Mucosa of descending colon (tissue), 3 donors: ENCODE results near the gene LRP1B. TPM values are rescaled to one million over a fixed set of nuclear protein-coding genes. Genes with fewer than 3 reads are reported as not detected.

ENCODE experiments used
- ATAC-seq: fragments of 200-7000 bp; cut with Tn5 transposase; one replicate; pipeline ENCODE4 v1.9.1; 2020; ENCODE audit warnings: mild to moderate bottlenecking, moderate library complexity
- DNase-seq, 3 donors: peaks; one replicate each; pipeline ENCODE4 v3.0.0-alpha.2; 2020
- H3K36me3 ChIP-seq: fragments of 200-600 bp; one replicate; pipeline ENCODE4 v1.8.0; 2021; ENCODE audit warnings: low read depth, mild to moderate bottlenecking
- H3K4me1 ChIP-seq: fragments of 200-600 bp; one replicate; pipeline ENCODE4 v1.8.0; 2021; ENCODE audit warnings: low read depth, mild to moderate bottlenecking
- H3K4me3 ChIP-seq: fragments of 200-600 bp; one replicate; pipeline ENCODE4 v1.8.0; 2021; ENCODE audit warnings: mild to moderate bottlenecking
- H3K9me3 ChIP-seq: fragments of 200-600 bp; one replicate; pipeline ENCODE4 v1.8.0; 2021; ENCODE audit warnings: mild to moderate bottlenecking
- intact Hi-C, 2 donors: fragments of 100-400 bp; cut with DNase I in 1 of 2; cut with micrococcal nuclease in 1 of 2; formaldehyde crosslinking; loops; one replicate each; pipeline versions ENCODE4 v1.11.0 to v1.11.1; 2022; cut with DNase I, micrococcal nuclease
- total RNA-seq, 3 donors: library from RNA; stranded (reverse); fragmentation: NEBNext Ultra II Directional in 2 of 3; extraction: Animal tissue kit (Norgen Biotek cat#: 25700) in 2 of 3; gene quantifications; one replicate each; pipeline versions ENCODE4 v1.2.1 to v1.2.4, GENCODE V29; 2021 to 2023
- TF ChIP-seq, protein P1 (sequence below): fragments of 200-600 bp; IDR thresholded peaks from one replicate; pipeline ENCODE4 v1.8.0; 2022; ENCODE audit warnings: antibody characterized with exemption, mild to moderate bottlenecking
- donor health status: DM: no; HTN: no; CAD: no; lungs with moderate emphysema.
- donor health status: DM: no; HTN: no; CAD: no.
- donor health status: DM: no; HTN: yes; CAD: no.

Gene LRP1B
- total RNA-seq, 3 donors from 2014 or later = 0.12 to 1.6 (median 0.20) TPM

DNA sequence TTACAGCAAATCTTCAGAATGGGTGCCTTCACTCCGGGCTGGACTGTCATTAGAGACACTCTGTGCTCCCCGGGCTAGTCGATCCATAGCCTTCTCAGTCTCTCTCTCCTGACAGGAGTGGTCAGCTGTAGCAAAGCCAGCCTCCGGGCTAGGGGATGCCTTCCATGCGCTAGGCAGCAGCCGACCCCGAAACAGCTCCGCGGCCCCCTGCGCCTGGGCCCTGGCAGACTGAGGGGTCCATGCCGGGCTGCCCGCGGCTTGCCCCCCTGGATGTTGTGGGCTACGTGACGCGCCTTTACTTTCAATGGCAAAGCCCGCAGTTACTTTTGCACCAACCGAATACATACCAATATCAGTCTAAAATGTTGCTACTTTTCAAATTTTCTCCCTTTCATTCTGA lies 1447.2 kb downstream of the LRP1B start:
- TF ChIP-seq, protein P1, sequence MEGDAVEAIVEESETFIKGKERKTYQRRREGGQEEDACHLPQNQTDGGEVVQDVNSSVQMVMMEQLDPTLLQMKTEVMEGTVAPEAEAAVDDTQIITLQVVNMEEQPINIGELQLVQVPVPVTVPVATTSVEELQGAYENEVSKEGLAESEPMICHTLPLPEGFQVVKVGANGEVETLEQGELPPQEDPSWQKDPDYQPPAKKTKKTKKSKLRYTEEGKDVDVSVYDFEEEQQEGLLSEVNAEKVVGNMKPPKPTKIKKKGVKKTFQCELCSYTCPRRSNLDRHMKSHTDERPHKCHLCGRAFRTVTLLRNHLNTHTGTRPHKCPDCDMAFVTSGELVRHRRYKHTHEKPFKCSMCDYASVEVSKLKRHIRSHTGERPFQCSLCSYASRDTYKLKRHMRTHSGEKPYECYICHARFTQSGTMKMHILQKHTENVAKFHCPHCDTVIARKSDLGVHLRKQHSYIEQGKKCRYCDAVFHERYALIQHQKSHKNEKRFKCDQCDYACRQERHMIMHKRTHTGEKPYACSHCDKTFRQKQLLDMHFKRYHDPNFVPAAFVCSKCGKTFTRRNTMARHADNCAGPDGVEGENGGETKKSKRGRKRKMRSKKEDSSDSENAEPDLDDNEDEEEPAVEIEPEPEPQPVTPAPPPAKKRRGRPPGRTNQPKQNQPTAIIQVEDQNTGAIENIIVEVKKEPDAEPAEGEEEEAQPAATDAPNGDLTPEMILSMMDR = no peak
- H3K9me3 ChIP-seq = no peaks in the 10 kb centered on the region
- no peak for DNase-seq
- H3K4me3 ChIP-seq = no peak overlapping the region
- no peaks in the 10 kb centered on the region for H3K4me1 ChIP-seq
- ATAC-seq = no peak
- H3K36me3 ChIP-seq = no peaks in the 10 kb centered on the region
- intact Hi-C loops = no loop called here

DNA sequence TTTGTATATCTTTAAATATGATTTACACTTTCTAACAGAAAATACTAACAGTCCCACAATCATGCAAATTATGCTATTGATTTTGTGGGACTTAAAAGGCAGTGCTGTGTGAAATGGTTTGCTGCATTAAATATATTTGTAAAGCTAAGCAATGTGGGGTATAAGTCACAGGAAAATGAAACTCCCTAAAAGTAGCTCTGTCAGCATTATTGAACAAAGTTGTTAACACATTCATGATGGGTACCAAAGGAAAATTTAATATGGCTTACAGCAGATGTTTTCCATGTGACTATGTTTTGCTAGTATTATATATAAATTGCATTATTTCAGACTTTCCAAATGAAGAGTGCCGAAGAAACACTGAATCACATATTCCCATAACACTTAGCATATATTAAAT lies 1450.0 kb downstream of the LRP1B start:
- Histone ChIP-seq H3K4me1 (no peaks in the 10 kb centered on the region), H3K9me3 (no peaks in the 10 kb centered on the region), H3K4me3 (no peak overlapping the region), H3K36me3 (no peaks in the 10 kb centered on the region)
- no peak for ATAC-seq
- TF ChIP-seq, protein P1 = no peak
- intact Hi-C loops = no loop called here
- DNase-seq = no peak

DNA sequence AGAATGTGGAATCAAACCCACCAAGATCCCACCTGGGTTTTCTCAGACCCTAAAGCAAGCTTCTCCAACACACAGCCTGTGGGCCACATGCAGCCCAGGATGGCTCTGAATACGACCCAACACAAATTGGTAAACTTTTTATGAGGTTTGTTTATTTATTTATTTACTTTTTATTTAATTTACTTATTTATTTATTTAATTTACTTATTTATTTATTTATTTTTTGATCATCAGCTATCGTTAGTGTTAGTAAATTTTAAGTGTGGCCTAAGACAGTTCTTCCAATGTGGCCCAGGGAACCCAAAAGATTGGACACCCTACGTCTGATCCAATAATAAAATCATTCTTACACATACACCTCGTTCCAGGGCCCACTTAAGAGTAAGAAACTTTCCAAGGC lies 1451.1 kb downstream of the LRP1B start:
- TF ChIP-seq, protein P1 = no peak
- Histone ChIP-seq H3K9me3 (no peaks in the 10 kb centered on the region), H3K4me3 (no peak overlapping the region), H3K36me3 (no peaks in the 10 kb centered on the region), H3K4me1 (no peaks in the 10 kb centered on the region)
- ATAC-seq (no peak), DNase-seq (no peak)
- intact Hi-C loops = no loop called here

DNA sequence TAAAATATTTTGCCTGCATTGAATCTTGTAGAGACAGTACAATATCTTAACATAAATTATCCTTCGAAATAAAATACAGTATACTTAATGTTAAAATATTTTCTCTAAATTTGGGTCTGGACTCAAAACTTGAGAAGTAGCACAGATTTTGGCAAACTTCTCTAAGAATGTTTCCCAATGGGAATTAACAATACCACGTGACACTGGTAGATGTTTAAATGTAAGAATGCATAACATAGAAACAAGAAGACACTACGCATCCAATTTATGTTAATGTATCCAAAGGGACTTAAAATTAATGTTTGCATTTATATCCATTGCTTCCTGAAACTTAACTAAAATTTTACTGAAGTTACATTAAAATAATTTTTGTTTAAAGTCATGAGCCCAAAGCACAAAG lies 1460.9 kb downstream of the LRP1B start:
- Histone ChIP-seq H3K9me3 (no peaks in the 10 kb centered on the region), H3K4me3 (no peak overlapping the region), H3K36me3 (no peaks in the 10 kb centered on the region), H3K4me1 (no peaks in the 10 kb centered on the region)
- DNase-seq = no peak
- TF ChIP-seq, protein P1 = no peak
- no peak for ATAC-seq
- intact Hi-C loops = no loop called here

DNA sequence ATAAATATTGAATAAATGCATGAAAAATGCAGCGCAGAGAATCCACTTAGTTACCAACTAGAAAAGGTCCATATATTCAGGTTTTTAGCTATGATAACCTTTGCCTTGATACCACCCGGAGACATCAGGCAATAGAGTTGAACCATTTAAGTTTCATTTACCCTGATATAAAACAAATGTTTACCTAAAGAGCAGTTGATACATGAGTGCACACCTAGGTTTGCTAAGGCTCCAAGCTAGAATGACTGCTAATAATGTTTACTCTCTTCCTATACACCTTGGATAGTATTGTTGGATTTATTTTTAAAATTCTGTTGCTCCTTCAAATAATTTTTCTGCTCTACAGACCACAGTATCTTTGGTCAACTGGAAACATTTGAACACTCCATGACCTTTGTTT lies 1463.6 kb downstream of the LRP1B start:
- no peaks in the 10 kb centered on the region for H3K9me3 ChIP-seq
- no peak for ATAC-seq
- H3K4me1 ChIP-seq = no peaks in the 10 kb centered on the region
- intact Hi-C loops = no loop called here
- no peak for DNase-seq
- TF ChIP-seq, protein P1 = no peak
- no peaks in the 10 kb centered on the region for H3K36me3 ChIP-seq
- no peak overlapping the region for H3K4me3 ChIP-seq

DNA sequence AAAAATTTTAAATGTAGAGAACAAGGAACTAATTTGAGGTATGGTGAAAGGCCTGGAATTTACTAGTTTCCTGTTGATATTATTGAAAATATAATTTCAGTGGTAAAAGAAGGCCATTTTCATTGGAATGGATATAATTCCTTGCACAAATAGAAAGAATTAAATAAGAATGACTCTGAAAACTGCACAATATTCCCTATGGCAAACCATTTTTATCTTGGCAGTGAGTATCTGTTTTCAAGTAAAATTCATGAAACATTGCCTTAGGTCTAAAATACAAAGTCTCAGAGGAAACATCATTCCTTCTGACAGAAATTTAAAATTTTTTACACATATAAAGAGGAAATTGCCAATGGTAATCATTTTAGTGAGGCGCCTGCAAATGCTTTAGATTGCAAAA lies 1468.3 kb downstream of the LRP1B start:
- Histone ChIP-seq H3K9me3 (no peaks in the 10 kb centered on the region), H3K36me3 (no peaks in the 10 kb centered on the region), H3K4me3 (no peak overlapping the region), H3K4me1 (no peaks in the 10 kb centered on the region)
- ATAC-seq = no peak
- DNase-seq = no peak
- intact Hi-C loops = no loop called here
- TF ChIP-seq, protein P1 = no peak
